ENCODE results near the gene NPPC.
"Not testable (repeated sequence)": the region's sequence is repeated elsewhere in the genome, so short reads cannot be mapped to it uniquely, and the experiment has no call there.

NPPC gene

GRCh38 chr2:231900972-231901371 lies 25.2 kb downstream of the NPPC start:
- DNase-seq (ENCODE audit: low read depth): no peak
- H3K4me3 ChIP-seq (ENCODE audit: low read depth, low read length): no peak overlapping the region

- H3K4me3 ChIP-seq (ENCODE audit: low read depth, low read length): no peak overlapping the region
- peak; percentile 2 for DNase-seq (ENCODE audit: low read depth)
Observed at GRCh38 chr2:231900486-231900942, 25.7 kb downstream of the NPPC start.

DNA sequence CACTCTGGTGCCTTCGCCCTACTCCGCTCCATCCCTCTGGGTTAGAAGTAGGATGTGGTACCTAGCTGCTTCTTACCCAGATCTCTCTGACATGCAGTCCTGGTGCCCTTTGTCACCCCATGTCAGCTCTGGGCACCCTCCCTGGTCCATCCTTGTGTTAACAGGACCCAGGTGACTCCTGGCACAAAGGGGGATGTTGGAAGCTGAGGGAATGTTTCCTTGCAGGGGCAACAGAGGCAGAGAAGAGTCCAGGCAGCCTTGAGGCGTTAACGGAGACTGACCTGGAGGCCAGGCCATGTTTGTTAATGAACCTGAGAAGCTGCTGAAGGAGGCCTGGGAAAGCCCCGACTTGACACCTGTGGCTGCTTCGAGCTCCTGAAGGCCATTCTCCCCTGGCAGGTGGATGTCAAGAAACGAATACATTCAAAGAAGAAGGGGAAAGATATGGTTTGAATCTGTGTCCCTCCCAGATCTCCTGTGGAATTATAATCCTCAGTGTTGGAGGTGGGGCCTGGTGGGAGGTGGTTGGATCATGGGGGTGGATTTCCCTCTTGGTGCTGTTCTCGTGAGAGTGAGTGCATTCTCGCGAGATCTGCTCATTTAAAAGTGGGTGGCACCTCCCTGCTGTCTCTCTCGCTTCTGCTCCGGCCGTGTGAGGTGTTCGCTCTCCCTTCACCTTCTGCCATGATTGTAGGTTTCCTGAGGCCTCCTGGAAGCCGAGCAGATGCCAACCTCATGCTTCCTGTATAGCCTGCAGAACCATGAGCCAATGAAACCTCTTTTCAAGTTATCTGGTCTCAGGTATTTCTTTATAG lies 31.4 kb downstream of the NPPC start:
- no peak for DNase-seq (ENCODE audit: low read depth)
- no peak overlapping the region for H3K4me3 ChIP-seq (ENCODE audit: low read depth, low read length)

DNA sequence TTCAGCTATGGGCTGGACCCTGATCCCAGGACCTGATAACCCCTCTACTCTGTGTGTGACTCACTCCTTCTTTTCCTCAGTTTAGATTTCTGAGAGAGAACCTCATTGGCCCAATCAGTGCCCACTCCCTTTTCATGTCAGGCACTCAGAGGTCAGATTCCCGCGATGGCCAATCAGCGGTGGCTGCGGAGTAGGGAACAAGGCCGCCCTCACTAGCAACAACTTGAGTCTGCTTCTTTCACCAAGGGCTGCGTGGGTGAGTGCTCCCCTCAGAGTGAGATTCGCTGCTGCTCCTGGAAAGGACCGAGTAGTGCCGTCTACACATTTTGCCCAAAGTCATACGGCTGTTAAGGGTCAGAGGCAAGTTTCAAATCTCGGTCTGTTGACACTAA lies 34.7 kb downstream of the NPPC start:
- H3K4me3 ChIP-seq (ENCODE audit: low read depth, low read length): no peak overlapping the region
- DNase-seq (ENCODE audit: low read depth): no peak

- no peak overlapping the region for H3K4me3 ChIP-seq (ENCODE audit: low read depth, low read length)
- DNase-seq (ENCODE audit: low read depth): no peak
Observed at GRCh38 chr2:231890896-231891513, 35.2 kb downstream of the NPPC start.

- H3K4me3 ChIP-seq (ENCODE audit: low read depth, low read length): no peak overlapping the region
- no peak for DNase-seq (ENCODE audit: low read depth)
Observed at GRCh38 chr2:231887756-231888155, 38.4 kb downstream of the NPPC start.

- no peak for DNase-seq (ENCODE audit: low read depth)
- no peak overlapping the region for H3K4me3 ChIP-seq (ENCODE audit: low read depth, low read length)
Observed at GRCh38 chr2:231886071-231886681, 40.0 kb downstream of the NPPC start.

- no peak overlapping the region for H3K4me3 ChIP-seq (ENCODE audit: low read depth, low read length)
- no peak for DNase-seq (ENCODE audit: low read depth)
Observed at GRCh38 chr2:231884438-231885140, 41.6 kb downstream of the NPPC start.

DNA sequence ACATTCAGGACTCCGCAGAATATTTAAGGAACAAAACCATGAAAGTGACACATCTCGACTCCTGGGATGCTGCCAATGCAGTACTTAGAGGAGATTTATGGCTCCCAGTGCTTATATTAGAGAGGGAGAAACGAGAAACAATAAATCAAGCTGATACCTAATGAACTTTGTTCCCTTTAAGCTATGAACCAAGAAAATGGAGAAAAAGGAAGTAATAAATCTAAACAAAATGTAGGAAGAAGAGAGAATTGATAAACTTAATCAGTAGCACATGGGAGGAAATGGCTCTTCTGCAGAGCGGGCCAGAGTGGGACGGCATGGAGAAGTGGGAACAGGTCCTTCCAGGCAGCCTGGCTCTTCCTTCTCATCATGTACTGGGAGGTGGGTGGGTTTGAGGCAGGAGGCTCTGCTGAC lies 42.7 kb downstream of the NPPC start:
- no peak overlapping the region for H3K4me3 ChIP-seq (ENCODE audit: low read depth, low read length)
- DNase-seq (ENCODE audit: low read depth): peak; percentile 4

DNA sequence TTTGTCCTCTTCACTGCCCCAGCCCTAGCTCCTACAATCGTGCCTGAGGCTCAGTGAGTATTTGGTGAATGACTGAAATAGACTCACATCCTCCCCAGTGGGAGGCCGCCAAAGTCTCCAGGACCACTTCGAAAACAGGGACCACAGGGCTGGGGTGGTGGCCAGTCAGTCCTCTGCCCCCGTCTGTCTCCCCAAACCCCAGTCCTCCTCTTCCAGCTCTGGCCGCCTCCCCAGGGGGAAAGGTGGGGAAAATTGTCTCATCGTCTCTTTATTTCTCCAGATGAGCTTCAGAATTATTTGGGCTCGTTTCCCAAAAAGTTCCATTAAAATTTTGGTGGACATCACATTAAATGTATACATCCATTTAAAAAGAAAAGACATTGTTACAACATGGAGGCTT lies 43.5 kb downstream of the NPPC start:
- DNase-seq (ENCODE audit: low read depth): no peak
- no peak overlapping the region for H3K4me3 ChIP-seq (ENCODE audit: low read depth, low read length)

GRCh38 chr2:231880371-231880770 lies 45.8 kb downstream of the NPPC start:
- H3K4me3 ChIP-seq (ENCODE audit: low read depth, low read length); DNase-seq (ENCODE audit: low read depth): not testable (repeated sequence)

GRCh38 chr2:231879216-231879615 lies 47.0 kb downstream of the NPPC start:
- no peak for DNase-seq (ENCODE audit: low read depth)

DNA sequence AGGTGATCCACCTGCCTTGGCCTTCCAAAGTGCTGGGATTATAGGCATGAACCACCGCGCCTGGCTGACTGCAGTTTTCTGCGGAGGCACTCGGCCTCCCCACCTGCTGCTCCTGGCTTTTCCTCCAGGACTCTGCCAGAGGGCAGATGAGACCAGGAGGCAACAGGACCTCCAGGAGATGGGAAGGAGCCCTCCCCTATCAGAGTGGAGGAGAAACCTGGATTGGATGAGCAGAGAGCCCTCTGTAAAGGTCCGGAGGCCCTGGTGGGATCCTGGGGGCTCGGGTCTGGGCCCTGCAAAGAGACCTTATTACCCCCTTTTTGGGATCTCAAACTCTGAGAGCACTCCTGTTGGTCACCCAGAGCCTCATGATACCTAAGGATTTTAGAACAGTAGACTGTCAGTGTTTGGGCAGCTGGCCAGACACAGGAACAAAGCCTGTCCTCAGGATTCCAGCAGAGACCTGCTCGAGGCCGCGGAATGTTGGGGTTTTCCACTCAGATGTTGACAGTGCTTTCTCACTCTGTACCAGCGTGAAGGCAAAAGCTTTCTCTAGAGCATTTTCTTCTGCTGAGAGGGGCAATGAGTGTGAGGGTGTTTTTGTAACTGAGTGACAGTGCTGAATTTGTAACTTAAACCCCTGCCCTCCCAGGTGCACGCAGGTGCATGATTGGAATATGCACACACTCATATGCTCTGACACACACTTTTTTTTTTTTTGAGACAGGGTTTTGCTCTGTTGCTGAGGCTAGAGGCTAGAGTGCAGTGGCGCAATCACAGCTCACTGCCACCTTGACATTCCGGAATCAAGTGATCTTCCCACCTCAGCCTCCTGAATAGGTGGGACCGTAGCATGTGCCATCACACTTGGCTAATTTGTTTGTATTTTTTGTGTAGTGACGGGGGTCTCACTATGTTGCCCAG lies 48.4 kb downstream of the NPPC start:
- no peak for DNase-seq (ENCODE audit: low read depth)

More at GRCh38 chr2:231879216-231879615, 47.0 kb downstream of the NPPC start:
- no peak overlapping the region for H3K4me3 ChIP-seq (ENCODE audit: low read depth, low read length)

DNA sequence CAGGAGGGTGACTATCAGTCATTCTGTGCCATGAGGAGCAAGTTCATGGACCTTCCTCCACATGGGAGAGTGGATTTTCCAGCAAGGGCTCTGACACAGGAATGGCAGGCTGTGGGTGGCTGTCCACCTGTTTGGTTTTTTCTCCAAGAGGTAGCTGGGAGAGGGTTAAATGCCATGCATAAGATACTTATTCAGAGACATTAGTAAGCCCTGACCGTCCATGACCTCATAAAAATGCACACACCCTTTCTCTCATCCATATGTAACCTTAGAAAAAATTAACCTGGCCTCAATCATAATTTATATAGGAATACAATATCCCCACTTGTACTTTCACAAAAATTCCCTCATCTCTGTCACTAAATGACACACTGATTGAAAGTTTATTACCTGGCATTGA lies 51.3 kb downstream of the NPPC start:
- no peak overlapping the region for H3K4me3 ChIP-seq (ENCODE audit: low read depth, low read length)
- DNase-seq (ENCODE audit: low read depth): no peak

More for the DNA sequence above, 48.4 kb downstream of the NPPC start:
- no peak overlapping the region for H3K4me3 ChIP-seq (ENCODE audit: low read depth, low read length)

All from skeletal muscle cell (primary cell).